GM10847 (cell line): ENCODE data around the gene TMEM140.

Source experiments
- POLR2A ChIP-seq: IDR thresholded peaks from 2 replicates; pipeline ENCODE4 v1.6.1; 2011; ENCODE audit not compliant: insufficient read length; ENCODE audit errors: extremely low read depth

Gene TMEM140

GRCh38 chr7:135166338-135166990, 18.6 kb downstream of the TMEM140 start:
- TF ChIP-seq POLR2A = no peak

- TF ChIP-seq POLR2A = no peak
Measured at GRCh38 chr7:135167365-135167917, 19.6 kb downstream of the TMEM140 start.

DNA sequence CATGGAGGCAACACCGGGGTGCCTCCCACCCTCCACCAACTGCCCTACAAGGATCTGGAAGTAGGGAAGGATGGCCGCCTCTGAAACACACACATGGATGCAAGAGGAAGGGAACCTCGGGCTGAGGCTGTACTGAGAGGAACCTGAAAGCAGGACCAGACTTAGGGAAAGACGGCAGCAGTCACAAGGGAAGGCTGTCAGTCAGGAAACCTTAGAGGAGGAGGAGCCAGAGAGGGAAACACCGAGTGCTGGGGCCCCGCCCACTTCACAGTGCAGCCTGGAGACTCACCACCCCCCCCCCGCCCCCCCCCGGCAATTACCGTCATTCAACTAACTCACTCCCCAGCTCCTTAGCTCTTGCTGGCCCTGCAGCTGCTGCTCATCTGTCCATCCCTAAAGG, 20.1 kb downstream of the TMEM140 start:
- TF ChIP-seq POLR2A = no peak

- no peak for TF ChIP-seq POLR2A
Measured at GRCh38 chr7:135168489-135169140, 20.7 kb downstream of the TMEM140 start.

DNA sequence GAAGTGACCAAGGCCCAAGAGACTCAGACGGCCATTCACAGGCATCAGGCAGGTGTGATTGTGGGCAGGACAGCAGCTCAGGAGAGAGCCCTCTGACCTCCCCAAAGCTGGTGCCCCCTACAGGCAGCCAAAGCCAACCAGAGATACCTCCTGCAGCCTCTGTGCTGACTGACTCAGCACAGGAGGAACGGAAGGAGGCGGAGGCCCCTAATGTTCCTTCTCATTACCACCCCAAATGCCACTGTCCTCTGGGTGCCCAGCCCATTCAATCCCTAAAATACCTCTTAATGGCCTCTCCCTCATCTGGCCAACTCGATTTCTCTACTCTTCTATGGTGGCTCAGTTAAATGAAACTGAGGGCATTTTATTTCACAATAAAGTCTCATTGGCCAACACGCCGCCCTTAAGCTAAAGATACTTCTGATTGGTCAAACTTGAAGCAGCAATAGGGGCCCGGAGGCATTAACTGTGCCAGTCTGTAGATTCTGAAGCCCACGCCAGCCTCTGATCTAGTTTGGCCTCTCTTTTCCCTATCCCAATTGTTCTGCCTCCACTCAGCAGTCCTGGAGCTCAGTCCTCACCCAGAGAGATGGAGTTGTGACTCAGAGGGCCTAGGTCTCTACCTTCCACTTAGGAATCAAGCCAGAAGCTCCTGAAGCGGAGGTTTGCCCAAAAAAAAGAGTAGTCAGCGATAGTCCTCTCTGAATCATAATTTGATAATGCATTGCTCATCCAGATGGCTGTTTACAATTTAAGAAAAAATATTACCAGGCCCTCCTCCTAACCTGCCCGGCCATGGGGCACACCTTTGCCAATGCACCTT, 21.5 kb downstream of the TMEM140 start:
- no peak for TF ChIP-seq POLR2A

DNA sequence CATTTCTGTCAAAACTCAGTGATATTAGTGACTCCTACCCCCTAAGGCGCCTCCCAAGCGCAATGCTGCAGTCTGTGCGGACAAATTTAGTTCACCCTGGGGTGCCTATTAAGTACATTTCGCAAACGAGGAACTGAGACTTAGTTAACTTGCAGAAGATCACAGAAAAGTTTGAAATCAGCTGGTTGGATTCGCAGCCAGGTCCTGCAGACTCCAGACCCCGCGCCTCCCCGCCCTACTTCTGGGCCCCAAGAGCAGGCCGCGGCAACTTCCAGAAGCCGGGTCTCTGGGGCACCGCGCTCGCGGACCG, 22.0 kb downstream of the TMEM140 start:
- no peak for TF ChIP-seq POLR2A

GRCh38 chr7:135170274-135170997, 22.6 kb downstream of the TMEM140 start, which contains the start of gene CYREN:
CYREN (minus strand) TSS chr7:135170707; CDS start chr7:135168922, 1,785 bp downstream.
- peak; percentile 45 for TF ChIP-seq POLR2A

- TF ChIP-seq POLR2A = no peak
Measured at GRCh38 chr7:135174941-135175340, 27.1 kb downstream of the TMEM140 start.

DNA sequence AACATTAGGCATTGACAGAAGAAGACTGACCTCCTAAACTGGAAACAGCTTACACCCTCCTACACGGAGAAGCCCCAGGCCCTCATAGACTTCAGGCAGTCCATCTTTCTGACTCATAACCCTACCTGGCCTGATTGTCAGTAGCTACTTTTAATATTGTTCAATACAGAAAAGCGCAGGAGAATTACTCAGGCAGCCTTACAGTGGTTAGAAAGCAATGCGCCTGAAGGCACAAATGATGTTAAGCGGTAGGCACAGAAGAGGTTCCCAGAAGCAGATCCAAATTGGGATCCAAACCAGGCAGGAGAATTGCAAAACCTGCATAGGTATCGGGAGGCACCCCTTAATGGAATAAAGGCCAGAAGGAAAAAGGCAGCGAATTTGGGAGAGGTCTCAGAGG, 28.1 kb downstream of the TMEM140 start:
- no peak for TF ChIP-seq POLR2A

DNA sequence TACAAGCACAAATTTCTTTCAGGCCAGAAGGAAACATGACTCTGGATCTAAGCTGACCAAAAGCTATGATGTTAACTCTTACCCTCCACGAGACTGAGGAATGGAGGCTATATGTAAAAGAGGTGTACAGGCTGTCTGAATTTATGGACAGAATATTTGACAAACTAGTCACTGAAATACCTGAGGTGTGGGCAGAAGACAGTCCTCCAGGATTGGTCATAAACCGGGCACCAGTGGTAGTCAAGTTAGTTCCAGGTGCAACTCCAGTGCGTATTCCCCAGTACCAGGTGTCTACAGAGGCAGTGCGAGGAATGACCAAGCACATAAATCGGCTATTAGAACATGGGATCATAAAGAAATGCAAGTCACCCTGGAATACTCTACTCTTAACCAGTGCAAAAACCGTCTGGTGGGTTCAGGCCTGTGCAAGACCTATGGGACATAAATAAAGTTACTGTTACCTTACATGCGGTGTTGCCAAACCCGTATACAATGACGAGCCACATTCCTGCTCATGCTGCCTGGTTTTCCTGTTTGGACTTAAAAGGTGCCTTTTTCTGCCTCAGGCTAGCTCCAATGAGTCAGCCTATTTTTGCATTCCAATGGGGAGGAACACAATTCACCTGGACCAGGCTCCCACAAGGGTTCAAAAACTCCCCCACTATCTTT, 29.3 kb downstream of the TMEM140 start:
- TF ChIP-seq POLR2A = no peak

DNA sequence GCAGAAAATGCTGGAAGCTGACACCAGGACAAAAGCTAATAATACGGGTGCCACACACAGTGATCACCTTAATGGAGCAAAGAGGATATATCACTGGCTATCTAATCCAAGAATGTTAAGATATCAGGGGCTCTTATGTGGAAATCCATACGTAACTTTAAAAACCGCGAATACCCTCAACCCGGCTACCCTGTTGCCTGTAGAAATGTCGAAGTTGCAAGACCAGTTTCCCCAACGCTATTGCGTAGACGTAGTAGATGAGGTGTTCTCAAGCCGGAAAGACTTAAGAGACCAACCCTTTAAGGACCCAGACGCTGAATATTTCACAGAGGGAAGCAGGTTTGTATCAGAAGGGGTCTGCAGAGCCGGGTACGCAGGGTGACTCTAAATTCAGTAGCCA, 30.5 kb downstream of the TMEM140 start:
- TF ChIP-seq POLR2A = no peak

DNA sequence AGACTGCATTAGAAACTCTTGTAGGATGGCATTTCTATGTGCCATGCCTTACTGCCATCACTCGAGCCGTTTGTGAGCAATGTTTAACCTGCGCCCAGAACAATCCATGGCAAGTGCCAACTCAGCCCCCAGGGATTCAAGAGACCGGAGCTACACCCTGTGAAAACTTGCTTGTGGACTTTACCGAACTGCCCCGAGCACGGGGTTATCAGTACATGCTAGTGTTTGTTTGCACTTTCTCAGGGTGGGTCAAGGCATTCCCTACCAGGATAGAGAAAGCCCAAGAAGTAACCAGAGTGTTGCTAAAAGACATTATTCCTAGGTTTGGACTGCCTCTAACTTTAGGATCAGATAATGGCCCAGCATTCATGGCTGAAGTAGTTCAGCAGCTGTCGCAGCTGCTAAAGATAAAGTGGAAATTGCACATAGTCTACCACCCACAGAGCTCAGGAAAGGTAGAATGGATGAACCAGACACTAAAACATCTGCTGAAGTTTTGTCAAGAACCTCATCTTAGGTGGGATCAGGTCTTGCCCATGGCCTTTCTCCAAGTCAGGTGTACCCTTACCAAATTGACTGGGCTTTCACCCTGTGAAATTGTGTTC, 31.6 kb downstream of the TMEM140 start:
- no peak for TF ChIP-seq POLR2A

- TF ChIP-seq POLR2A = no peak
Measured at GRCh38 chr7:135180122-135180521, 32.2 kb downstream of the TMEM140 start.

- TF ChIP-seq POLR2A = no peak
Measured at GRCh38 chr7:135181261-135181928, 33.5 kb downstream of the TMEM140 start.
